Thyroid gland (tissue), 4 donors: ENCODE measurements around the gene H2BK1.

Source experiments
- CTCF ChIP-seq, 6 experiments: fragments of 200-600 bp in 3 of 6; fragments of 450-650 bp in 3 of 6; sonication (generic) in 3 of 6; IDR thresholded peaks; one replicate each; pipeline ENCODE4 v1.5.1; 2016 to 2019; ENCODE audit warnings: antibody characterized with exemption in 6 of 6, mild to moderate bottlenecking in 2 of 6, inconsistent platforms in 1 of 6, moderate library complexity in 1 of 6
- POLR2A ChIP-seq, 2 donors: fragments of 450-650 bp; IDR thresholded peaks; one replicate each; pipeline ENCODE4 v1.6.1; 2017; ENCODE audit warnings: antibody characterized with exemption in 2 of 2, mild to moderate bottlenecking in 2 of 2, moderate library complexity in 1 of 2

GRCh38 chr7:151251689-151252560 is 41.6 kb upstream of the H2BK1 start:
- TF ChIP-seq CTCF (IDR thresholded peaks at IDR 0.05) (no peak), POLR2A (IDR thresholded peaks at IDR 0.05) (peak in 1 of 2 donors; percentile 53)
